ENCODE measurements around the gene CD6. TPM values are rescaled to one million over a fixed set of nuclear protein-coding genes. Genes with fewer than 3 reads are reported as not detected.

CD6 gene
- total and polyA plus RNA-seq, 2 donors (not counting 3 experiments of a cell fraction or from before 2014, with no cell fraction given), result not detected

DNA sequence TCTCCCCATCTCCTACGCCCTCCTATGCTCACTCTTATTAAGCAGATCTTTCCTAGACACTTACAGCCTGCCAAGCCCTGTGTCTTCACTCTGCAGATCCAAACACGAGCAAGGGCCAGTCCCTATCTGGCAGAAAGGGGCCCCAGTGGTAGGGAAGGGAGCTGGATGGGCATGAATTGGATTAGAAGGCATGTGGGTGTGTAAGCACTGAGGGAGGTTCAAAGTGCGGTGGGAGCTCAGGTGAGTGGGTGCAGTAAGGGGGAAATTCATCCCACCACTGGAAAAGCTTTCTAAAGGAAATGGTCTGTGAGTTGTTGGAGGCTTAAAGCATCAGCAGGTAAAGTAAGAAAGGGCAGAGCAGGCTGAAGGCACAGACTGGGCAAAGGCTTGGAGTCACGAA, 41.7 kb upstream of the CD6 start:
- dilution Hi-C loops (cut with MboI; ENCODE audit: extremely low pct_ligation_motif_present, low sequenced_read_pairs), result no loop called here
- ChIA-PET CTCF (no interaction called here), POLR2A (no interaction called here)
- Histone ChIP-seq H3K9me1 (replicated peaks; ENCODE audit: control insufficient read depth, extremely low read depth, insufficient read depth, low read length) (no peaks in the 10 kb centered on the region), H3K9ac (replicated peaks; ENCODE audit: extremely low read depth, insufficient read depth, low read length) (no peak overlapping the region), H3K36me3 (ENCODE audit: control insufficient read depth in 2 of 2, extremely low read depth in 1 of 2, insufficient read depth in 2 of 2, low read length in 2 of 2) (peaks cover 3 to 39% of the 10 kb centered on the region in 2 experiments), H4K20me1 (replicated peaks; ENCODE audit: control insufficient read depth, extremely low read depth, insufficient read depth, low read length) (no peaks in the 10 kb centered on the region), H2AFZ (ENCODE audit: low read depth, low read length) (no peak overlapping the region), H3K27me3 (ENCODE audit: control insufficient read depth in 2 of 2, insufficient read depth in 2 of 2, low read length in 2 of 2) (no peaks in the 10 kb centered on the region), H3K4me1 (ENCODE audit: control insufficient read depth, extremely low read depth, insufficient read depth, low read length) (peaks cover 10% of the 10 kb centered on the region), H3K4me2 (ENCODE audit: insufficient read depth, low read length) (no peak overlapping the region), H3K79me2 (ENCODE audit: control insufficient read depth, insufficient read depth, low read length) (no peaks in the 10 kb centered on the region), H3K4me3 (replicated peaks in 1 of 3; ENCODE audit: insufficient read depth in 1 of 3, low read depth in 1 of 3, low read length in 3 of 3) (no peak overlapping the region), H3K9me3 (replicated peaks; ENCODE audit: control insufficient read depth, insufficient read depth, low read length) (no peaks in the 10 kb centered on the region), H3K27ac (ENCODE audit: insufficient read depth, low read depth, low read length) (no peak overlapping the region)
- no TSS peak for BruUV-seq (replicated peaks)
- no peak for FAIRE-seq
- TF ChIP-seq FOS (IDR thresholded peaks at IDR 0.05; ENCODE audit: borderline replicate concordance, insufficient read depth, low read length), result no peak
- TF ChIP-seq MYC (IDR thresholded peaks at IDR 0.05; ENCODE audit: low read depth, low read length), result no peak
- no peak for TF ChIP-seq CTCF (IDR thresholded peaks at IDR 0.05; ENCODE audit: extremely low read depth in 1 of 2, insufficient read depth in 1 of 2, low read depth in 1 of 2, low read length in 2 of 2)
- no peak for TF ChIP-seq EZH2 (IDR thresholded peaks at IDR 0.05; ENCODE audit: borderline replicate concordance, low read depth, low read length, severe bottlenecking)
- TF ChIP-seq GATA2 (IDR thresholded peaks at IDR 0.05; ENCODE audit: insufficient read depth, insufficient read length, low read depth, low read length), result no peak
- no peak for TF ChIP-seq POLR2A (IDR thresholded peaks at IDR 0.05; ENCODE audit: low read depth, low read length)
- TF ChIP-seq, protein P1, sequence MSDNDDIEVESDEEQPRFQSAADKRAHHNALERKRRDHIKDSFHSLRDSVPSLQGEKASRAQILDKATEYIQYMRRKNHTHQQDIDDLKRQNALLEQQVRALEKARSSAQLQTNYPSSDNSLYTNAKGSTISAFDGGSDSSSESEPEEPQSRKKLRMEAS (IDR thresholded peaks at IDR 0.05; ENCODE audit: insufficient read depth, insufficient read length), result no peak
- TF ChIP-seq JUN (IDR thresholded peaks at IDR 0.05; ENCODE audit: borderline replicate concordance, insufficient read depth, insufficient read length, low read depth), result no peak
- no peak for TF ChIP-seq POLR2AphosphoS5 (IDR thresholded peaks at IDR 0.05; ENCODE audit: insufficient read depth, low read depth, low read length)
- intact Hi-C loops (cut with micrococcal nuclease), result no loop called here
- DNase-seq (ENCODE audit: low read depth, low spot score), result no peak
